Posterior cingulate gyrus (tissue), 11 donors: ENCODE results near the gene CTBP1.
"Not testable (repeated sequence)": the region's sequence is repeated elsewhere in the genome, so short reads cannot be mapped to it uniquely, and the experiment has no call there.

Experiments used
- DNase-seq, 10 donors: peaks; one replicate each; pipeline versions ENCODE4 v3.0.0 to v3.0.0-alpha.2; 2020 to 2021; ENCODE audit warnings: mixed read lengths in 3 of 10
- intact Hi-C: fragments of 100-400 bp; cut with DNase I; formaldehyde crosslinking; loops from one replicate; pipeline ENCODE4 v1.15.1; 2023

Gene CTBP1

GRCh38 chr4:1248245-1249147, at the start of gene CTBP1:
Gene CTBP1 (minus strand): TSS chr4:1249130. CDS start chr4:1241331, 7,799 bp downstream.
- intact Hi-C loops: loop anchor here (1.0 to 5.0 kb wide), 4 partner anchors 41 to 466 kb away; partner anchors contain the start of gene MAEA
- DNase-seq: peak in 9 of 10 donors; percentile 55 to 95 (median 58)

GRCh38 chr4:1298461-1298860, 49.5 kb upstream of the CTBP1 start:
- intact Hi-C loops: no loop called here
- DNase-seq: peak in 3 of 10 donors; percentile 8 to 69 (median 33)

- intact Hi-C loops: no loop called here
These were observed 48.8 kb upstream of the CTBP1 start for GRCh38 chr4:1297456-1298325.

DNA sequence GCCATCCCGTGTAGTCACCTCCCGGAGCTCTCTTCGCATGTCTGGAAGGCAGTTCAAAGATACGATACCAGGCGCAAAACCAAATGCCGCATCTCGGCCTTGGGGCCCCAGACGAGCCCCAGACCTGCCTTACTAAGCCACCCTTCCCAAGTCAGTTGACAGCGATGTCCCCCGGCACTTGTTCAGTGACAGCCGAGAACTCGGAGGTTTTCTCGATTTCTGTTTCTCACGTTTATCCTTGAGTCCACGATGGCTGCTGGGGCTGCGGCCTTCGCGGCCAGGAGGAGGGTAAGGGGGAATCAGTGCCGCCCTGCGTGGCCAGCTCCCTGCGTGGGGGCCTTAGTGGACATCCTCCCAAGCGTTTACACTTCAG, 48.1 kb upstream of the CTBP1 start:
- peak in 2 of 10 donors; percentile 68 to 77 for DNase-seq
- intact Hi-C loops: no loop called here

More at GRCh38 chr4:1297456-1298325, 48.8 kb upstream of the CTBP1 start:
- peak in 2 of 10 donors; percentile 52 to 64 for DNase-seq

DNA sequence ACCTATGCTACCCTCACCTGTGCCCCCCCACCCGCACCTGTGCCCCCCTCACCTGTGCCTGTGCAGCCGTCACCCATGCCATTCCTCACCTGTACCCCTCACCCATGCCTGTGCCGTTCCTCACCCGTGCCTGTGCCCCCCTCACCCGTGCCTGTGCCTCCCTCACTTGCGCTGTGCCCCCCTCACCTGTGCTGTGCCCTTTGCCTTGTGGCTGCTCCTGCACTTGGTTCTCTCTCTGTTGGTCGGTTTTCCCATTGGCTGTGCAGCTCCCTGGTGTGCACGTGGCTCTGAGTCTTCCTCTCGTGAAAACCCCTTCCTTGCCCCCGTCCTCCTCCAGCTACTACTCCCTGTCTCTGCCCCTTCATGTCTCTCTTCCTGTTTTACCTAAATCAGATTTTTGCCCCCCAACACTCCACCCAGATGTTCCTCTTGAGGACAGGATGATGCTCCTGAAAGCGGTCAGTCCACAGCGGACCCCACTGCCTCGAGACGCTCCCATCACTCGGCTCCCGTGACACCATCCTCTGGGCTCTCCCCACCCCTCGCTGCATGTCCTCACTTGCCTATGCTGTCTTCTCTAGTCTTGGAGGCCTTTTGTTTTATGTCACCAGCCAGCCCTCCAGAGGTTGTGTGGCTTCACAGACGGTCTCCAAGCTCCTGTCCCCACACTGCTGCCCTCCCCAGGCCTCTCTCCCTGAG, 47.5 kb upstream of the CTBP1 start:
- intact Hi-C loops: no loop called here
- peak in 2 of 10 donors; percentile 24 to 56 for DNase-seq

DNA sequence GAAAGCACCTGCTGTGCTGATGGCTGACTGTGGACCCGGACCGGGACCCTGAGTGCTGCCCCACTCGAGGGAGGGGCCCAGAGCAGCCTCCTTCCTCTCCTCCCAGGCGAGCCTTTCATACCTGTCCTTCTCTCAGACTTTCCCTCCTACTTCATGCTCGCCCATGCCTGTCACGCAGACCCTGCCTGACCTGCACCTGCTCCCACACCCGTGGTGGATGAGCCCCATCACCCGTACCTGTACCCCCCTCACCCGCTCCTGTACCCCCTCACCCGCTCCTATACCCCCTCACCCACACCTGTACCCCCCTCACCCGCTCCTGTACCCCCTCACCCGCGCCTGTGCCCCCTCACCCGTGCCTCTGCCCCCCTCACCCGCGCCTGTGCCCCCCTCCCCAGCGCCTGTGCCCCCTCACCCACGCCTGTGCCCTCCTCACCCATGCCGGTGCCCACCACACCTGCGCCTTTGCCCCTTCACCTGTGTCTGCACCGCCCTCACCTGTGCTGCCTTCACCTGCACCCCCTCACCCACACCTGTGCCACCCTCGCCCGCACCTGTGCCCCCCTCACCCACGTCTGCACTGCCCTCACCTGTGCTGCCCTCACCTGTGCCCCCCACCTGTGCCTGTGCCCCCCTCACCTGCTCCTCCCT, 46.6 kb upstream of the CTBP1 start:
- intact Hi-C loops: no loop called here
- peak in 2 of 10 donors; percentile 65 to 81 for DNase-seq

DNA sequence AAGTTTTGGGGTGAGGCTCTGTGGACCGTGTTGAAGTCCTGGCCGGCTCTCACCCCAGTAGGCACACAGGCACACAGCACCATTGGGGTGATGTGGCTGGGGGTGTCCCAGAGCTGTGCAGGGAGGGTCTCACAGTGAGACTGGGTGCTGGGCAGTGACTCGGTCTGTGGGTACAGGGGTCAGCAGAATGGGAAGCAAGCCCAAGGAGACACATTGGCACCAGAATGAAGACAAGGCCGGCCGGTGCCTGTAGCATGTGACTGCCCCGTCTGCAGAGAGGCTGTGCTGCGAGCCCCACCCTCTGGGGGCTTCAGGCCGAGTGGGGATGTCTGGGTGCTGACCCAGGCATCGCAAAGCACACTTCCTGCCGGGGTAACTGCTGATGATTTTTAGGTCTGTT, 46.0 kb upstream of the CTBP1 start:
- DNase-seq: peak in 2 of 10 donors; percentile 65 to 73
- intact Hi-C loops: no loop called here

- DNase-seq: peak in 3 of 10 donors; percentile 46 to 61 (median 60)
- intact Hi-C loops: no loop called here
These were observed 45.5 kb upstream of the CTBP1 start for GRCh38 chr4:1294424-1294823.

GRCh38 chr4:1293991-1294390, 45.1 kb upstream of the CTBP1 start:
- DNase-seq: peak in 2 of 10 donors; percentile 31 to 50
- intact Hi-C loops: no loop called here

DNA sequence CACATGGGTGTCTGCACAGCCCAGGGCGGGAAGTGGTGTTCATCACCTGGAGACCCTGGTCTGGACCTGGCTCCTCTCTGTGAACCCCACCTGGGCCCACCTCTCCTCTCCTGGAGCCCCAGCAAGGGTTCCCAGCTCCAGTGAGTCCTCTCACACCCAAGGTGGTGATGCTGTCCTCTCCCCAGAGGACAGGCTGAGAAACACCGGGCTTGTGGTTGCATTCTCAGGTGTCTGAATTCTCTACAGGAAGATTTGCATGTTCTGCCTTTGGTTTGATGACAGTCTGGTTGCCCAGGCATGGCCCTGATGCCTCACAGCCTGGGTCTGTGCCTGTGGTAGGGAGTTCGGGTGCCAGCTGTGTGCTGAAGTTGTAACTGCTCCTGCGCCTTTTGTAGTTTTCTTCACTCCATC, 44.6 kb upstream of the CTBP1 start:
- intact Hi-C loops: no loop called here
- DNase-seq: peak in 3 of 10 donors; percentile 45 to 62 (median 55)

- intact Hi-C loops: not testable (repeated sequence)
- peak in 1 of 10 donors; percentile 59 for DNase-seq
These were observed 43.7 kb upstream of the CTBP1 start for GRCh38 chr4:1292703-1293011.

DNA sequence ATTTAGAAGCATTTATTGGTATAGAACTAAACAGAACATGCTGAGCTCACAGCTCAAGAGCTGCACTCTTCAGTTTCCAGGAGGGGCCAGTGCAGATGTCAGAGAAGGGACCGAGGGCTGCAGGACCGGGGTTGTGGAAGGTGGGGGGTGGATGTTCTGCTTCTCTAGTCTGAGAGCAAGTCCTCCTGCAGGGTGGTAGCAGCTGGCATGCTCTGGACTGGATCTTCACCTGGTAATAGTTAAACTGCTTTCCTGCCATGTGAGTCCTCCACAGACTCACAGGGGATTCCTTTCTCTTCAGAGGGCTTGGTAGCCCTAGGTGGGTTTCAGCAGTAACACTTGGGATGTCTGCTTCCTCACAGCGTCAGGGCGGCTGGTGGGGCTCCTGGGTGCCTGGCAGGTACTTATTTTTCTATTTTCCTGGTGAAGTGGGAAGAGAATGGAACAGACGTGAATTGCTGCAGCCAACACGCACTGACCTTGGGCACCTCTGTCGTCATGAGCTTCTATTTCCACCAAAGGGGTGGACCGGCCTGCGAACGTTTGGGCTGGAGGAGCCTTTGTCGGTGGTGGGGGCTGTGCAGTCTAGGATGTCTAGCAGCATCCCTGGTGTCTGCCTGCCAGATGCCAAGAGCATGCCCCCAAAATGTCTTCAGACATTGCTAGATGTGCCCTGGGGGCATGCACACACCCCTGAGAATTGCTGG, 43.2 kb upstream of the CTBP1 start:
- intact Hi-C loops: loop anchor here (2.0 kb wide), 1 partner anchor 55 kb away; the partner anchor contains the start of gene UVSSA
- peak in 2 of 10 donors; percentile 29 to 39 for DNase-seq

DNA sequence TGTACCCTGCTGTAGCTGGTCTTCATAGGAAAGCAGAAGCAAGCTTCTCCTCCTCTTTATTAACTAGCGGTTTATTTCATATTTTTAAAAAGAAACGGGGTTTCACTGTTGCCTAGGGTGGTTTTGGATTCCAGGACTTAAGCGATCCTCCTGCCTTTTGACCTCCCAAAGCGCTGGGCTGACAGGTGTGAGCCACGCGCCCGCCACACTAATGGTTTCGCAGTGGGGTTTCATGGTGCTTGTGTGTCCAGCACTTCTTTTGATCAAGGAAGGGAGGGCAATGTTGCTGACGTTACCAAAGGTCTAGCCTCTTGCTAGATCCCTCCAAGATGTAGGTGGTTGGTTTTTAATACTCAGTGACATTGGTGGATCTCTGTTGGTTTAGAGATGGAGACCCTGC, 42.2 kb upstream of the CTBP1 start:
- intact Hi-C loops: loop anchor here (2.0 kb wide), 1 partner anchor 56 kb away; the partner anchor contains the start of gene UVSSA
- DNase-seq: peak in 1 of 10 donors; percentile 32

DNA sequence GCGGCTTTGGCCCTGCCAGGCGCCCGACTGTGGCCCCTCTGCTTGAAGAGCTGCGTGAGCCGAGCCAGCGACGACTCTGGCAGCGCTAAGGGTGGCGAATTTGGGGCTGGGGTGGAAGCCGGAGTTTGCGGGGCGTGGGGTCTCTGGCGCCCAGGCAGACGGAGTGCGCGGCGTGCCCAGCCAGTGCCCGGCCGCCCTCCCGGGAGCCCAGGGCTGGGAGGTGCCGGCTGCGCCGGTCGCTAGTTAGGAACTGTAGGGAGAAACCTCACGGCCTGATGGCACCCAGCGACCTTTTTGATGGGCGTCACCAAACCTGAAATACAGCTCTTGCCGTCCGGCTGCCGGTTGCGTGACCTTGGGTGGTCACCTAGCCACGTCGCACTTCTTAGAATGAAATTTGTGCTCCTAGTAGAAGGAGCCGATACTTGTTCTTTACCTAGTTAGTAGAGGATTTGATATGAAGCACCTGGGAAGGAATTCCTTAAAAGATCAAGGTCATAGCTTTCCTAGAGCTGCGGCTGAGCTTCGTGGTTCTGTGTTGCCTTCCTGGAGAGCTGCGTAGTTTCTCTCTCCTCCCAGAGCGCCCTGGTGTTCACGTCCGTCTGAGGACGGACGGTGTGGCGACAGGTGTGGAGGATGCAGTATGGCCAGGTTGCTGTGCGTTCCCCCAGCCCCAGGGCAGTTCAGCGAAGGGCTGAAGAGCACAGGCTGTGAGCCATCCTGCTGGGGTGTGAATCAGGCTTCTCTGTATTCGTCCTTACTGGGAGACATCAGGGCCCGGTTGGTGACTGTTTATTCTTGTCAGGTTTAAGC, 41.4 kb upstream of the CTBP1 start:
- intact Hi-C loops: loop anchor here (2.0 kb wide), 1 partner anchor 56 kb away; the partner anchor contains the start of gene UVSSA
- peak in 1 of 10 donors; percentile 81 for DNase-seq

- peak; percentile 96 to 100 (median 97) for DNase-seq
- intact Hi-C loops: loop anchor here (1.0 to 2.0 kb wide), 2 partner anchors 40 to 57 kb away; partner anchors contain the start of genes CTBP1 and UVSSA
These were observed 40.6 kb upstream of the CTBP1 start, which contains the start of gene MAEA for GRCh38 chr4:1289207-1290164. Gene MAEA (plus strand): TSS chr4:1289891. CDS start chr4:1289914, 23 bp downstream.

GRCh38 chr4:1288786-1289185, 39.9 kb upstream of the CTBP1 start:
- intact Hi-C loops: loop anchor here (1.0 kb wide), 1 partner anchor 39 kb away; the partner anchor contains the start of gene CTBP1
- no peak for DNase-seq
